Measurements from ENCODE around the gene FNDC10. TPM values are rescaled to one million over a fixed set of nuclear protein-coding genes. Genes with fewer than 3 reads are reported as not detected.

The FNDC10 gene
- total and polyA plus RNA-seq, 3 donors from 2014 or later, result 15.5 to 54.0 (median 36.8) TPM

DNA sequence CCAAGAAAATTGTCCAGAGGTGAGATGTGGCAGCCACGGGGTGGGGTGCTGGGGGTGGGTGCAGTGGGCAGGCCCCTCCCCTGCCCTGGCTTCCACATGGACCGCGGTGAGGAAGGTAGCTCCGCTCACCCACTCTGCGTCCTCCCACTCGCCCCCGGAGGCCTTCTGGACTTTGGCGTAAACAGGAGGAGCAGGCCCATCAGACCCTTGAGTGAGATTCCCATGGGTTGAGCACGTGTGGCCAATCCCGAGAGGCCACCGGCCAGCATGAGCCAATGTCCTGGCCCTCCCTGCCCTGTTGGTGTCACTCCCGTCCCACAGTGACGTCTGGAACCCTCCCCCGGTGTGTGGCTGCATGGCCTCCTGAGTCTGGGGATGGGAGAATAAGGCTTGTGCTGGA is 51.3 kb downstream of the FNDC10 start:
- no peaks in the 10 kb centered on the region for H3K9me3 ChIP-seq
- no peak overlapping the region for H3K4me3 ChIP-seq
- peaks cover 8% of the 10 kb centered on the region for H3K4me1 ChIP-seq
- TF ChIP-seq, protein P1, sequence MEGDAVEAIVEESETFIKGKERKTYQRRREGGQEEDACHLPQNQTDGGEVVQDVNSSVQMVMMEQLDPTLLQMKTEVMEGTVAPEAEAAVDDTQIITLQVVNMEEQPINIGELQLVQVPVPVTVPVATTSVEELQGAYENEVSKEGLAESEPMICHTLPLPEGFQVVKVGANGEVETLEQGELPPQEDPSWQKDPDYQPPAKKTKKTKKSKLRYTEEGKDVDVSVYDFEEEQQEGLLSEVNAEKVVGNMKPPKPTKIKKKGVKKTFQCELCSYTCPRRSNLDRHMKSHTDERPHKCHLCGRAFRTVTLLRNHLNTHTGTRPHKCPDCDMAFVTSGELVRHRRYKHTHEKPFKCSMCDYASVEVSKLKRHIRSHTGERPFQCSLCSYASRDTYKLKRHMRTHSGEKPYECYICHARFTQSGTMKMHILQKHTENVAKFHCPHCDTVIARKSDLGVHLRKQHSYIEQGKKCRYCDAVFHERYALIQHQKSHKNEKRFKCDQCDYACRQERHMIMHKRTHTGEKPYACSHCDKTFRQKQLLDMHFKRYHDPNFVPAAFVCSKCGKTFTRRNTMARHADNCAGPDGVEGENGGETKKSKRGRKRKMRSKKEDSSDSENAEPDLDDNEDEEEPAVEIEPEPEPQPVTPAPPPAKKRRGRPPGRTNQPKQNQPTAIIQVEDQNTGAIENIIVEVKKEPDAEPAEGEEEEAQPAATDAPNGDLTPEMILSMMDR (IDR thresholded peaks at IDR 0.05), result no peak
- TF ChIP-seq POLR2A (IDR thresholded peaks at IDR 0.05), result no peak
- WGBS, 2 donors, result 58 to 82% methylated on average over 11 to 14 of the region's 14 CpGs
- DNase-seq, result peak; percentile 52
- no peaks in the 10 kb centered on the region for H3K36me3 ChIP-seq (ENCODE audit: low read depth, missing control alignments)
- no peaks in the 10 kb centered on the region for H3K27me3 ChIP-seq
- H3K27ac ChIP-seq, result no peak overlapping the region
- intact Hi-C loops (cut with DNase I; ENCODE audit: low total_unique reads), result no loop called here

Other genes starting within 250 kb of the FNDC10 start
- gene MXRA8, start 241.6 kb downstream of the FNDC10 start, total RNA-seq, result 100 to 1,000 TPM in 1 of 2 donors, 10 to 100 TPM in 1; 60.2 to 102 TPM
- 63.3 TPM for gene MXRA8, start 241.6 kb downstream of the FNDC10 start, polyA plus RNA-seq (ENCODE audit: insufficient read depth, low read depth, low replicate concordance)
- gene AURKAIP1, start 224.9 kb downstream of the FNDC10 start, total RNA-seq, result 100 to 1,000 TPM; 224 to 328 TPM
- gene AURKAIP1, start 224.9 kb downstream of the FNDC10 start, polyA plus RNA-seq (ENCODE audit: insufficient read depth, low read depth, low replicate concordance), result 313 TPM
- gene CCNL2, start 200.8 kb downstream of the FNDC10 start, total RNA-seq, result 100 to 1,000 TPM; 204 to 209 TPM
- gene CCNL2, start 200.8 kb downstream of the FNDC10 start, polyA plus RNA-seq (ENCODE audit: insufficient read depth, low read depth, low replicate concordance), result 90.9 TPM
- 100 to 1,000 TPM; 104 to 123 TPM for gene MRPL20, start 192.8 kb downstream of the FNDC10 start, total RNA-seq
- 110 TPM for gene MRPL20, start 192.8 kb downstream of the FNDC10 start, polyA plus RNA-seq (ENCODE audit: insufficient read depth, low read depth, low replicate concordance)
- gene ANKRD65, start 178.9 kb downstream of the FNDC10 start, total RNA-seq, result 10 to 100 TPM; 10.4 to 14.7 TPM
- gene ANKRD65, start 178.9 kb downstream of the FNDC10 start, polyA plus RNA-seq (ENCODE audit: insufficient read depth, low read depth, low replicate concordance), result 10.0 TPM
- gene VWA1, start 164.4 kb downstream of the FNDC10 start, total RNA-seq, result 10 to 100 TPM; 64.0 to 90.6 TPM
- 46.6 TPM for gene VWA1, start 164.4 kb downstream of the FNDC10 start, polyA plus RNA-seq (ENCODE audit: insufficient read depth, low read depth, low replicate concordance)
- gene ATAD3C, start 150.4 kb downstream of the FNDC10 start, total RNA-seq, result 1 to 10 TPM; 1.3 to 3.0 TPM
- gene ATAD3C, start 150.4 kb downstream of the FNDC10 start, polyA plus RNA-seq (ENCODE audit: insufficient read depth, low read depth, low replicate concordance), result 1.5 TPM
- 10 to 100 TPM; 46.3 to 55.6 TPM for gene ATAD3B, start 128.4 kb downstream of the FNDC10 start, total RNA-seq
- gene ATAD3B, start 128.4 kb downstream of the FNDC10 start, polyA plus RNA-seq (ENCODE audit: insufficient read depth, low read depth, low replicate concordance), result 19.1 TPM
- 10 to 100 TPM; 35.7 to 37.4 TPM for gene ATAD3A, start 88.0 kb downstream of the FNDC10 start, total RNA-seq
- gene ATAD3A, start 88.0 kb downstream of the FNDC10 start, polyA plus RNA-seq (ENCODE audit: insufficient read depth, low read depth, low replicate concordance), result 22.0 TPM
- 1 to 10 TPM; 3.6 to 6.3 TPM for gene TMEM240, start 59.5 kb downstream of the FNDC10 start, total RNA-seq
- 4.3 TPM for gene TMEM240, start 59.5 kb downstream of the FNDC10 start, polyA plus RNA-seq (ENCODE audit: insufficient read depth, low read depth, low replicate concordance)
- 100 to 1,000 TPM; 146 to 158 TPM for gene SSU72, start 25.3 kb downstream of the FNDC10 start, total RNA-seq
- 67.0 TPM for gene SSU72, start 25.3 kb downstream of the FNDC10 start, polyA plus RNA-seq (ENCODE audit: insufficient read depth, low read depth, low replicate concordance)
- gene MIB2, start 15.4 kb upstream of the FNDC10 start, total RNA-seq, result 100 to 1,000 TPM; 154 to 172 TPM
- gene MIB2, start 15.4 kb upstream of the FNDC10 start, polyA plus RNA-seq (ENCODE audit: insufficient read depth, low read depth, low replicate concordance), result 38.7 TPM
- 10 to 100 TPM; 49.0 to 50.2 TPM for gene MMP23B, start 32.0 kb upstream of the FNDC10 start, total RNA-seq
- 13.1 TPM for gene MMP23B, start 32.0 kb upstream of the FNDC10 start, polyA plus RNA-seq (ENCODE audit: insufficient read depth, low read depth, low replicate concordance)
- 10 to 100 TPM; 48.1 to 56.0 TPM for gene CDK11B, start 58.9 kb upstream of the FNDC10 start, total RNA-seq
- gene CDK11B, start 58.9 kb upstream of the FNDC10 start, polyA plus RNA-seq (ENCODE audit: insufficient read depth, low read depth, low replicate concordance), result 57.7 TPM
- 10 to 100 TPM; 48.8 to 50.0 TPM for gene SLC35E2B, start 92.7 kb upstream of the FNDC10 start, total RNA-seq
- 25.9 TPM for gene SLC35E2B, start 92.7 kb upstream of the FNDC10 start, polyA plus RNA-seq (ENCODE audit: insufficient read depth, low read depth, low replicate concordance)
- 100 to 1,000 TPM in 1 of 2 donors, 10 to 100 TPM in 1; 75.9 to 153 TPM for gene CDK11A, start 124.2 kb upstream of the FNDC10 start, total RNA-seq
- gene CDK11A, start 124.2 kb upstream of the FNDC10 start, polyA plus RNA-seq (ENCODE audit: insufficient read depth, low read depth, low replicate concordance), result 44.8 TPM
- gene NADK, start 178.3 kb upstream of the FNDC10 start, total RNA-seq, result 100 to 1,000 TPM; 105 to 111 TPM
- 74.9 TPM for gene NADK, start 178.3 kb upstream of the FNDC10 start, polyA plus RNA-seq (ENCODE audit: insufficient read depth, low read depth, low replicate concordance)